Measurements from ENCODE around the gene GAS2.

- no peak for TF ChIP-seq POLR2AphosphoS5 (IDR thresholded peaks at IDR 0.05)
- TF ChIP-seq CTCF (IDR thresholded peaks at IDR 0.05): no peak
- no peak for TF ChIP-seq POLR2A (IDR thresholded peaks at IDR 0.05)
Measured at GRCh38 chr11:22779850-22780249, 113.4 kb downstream of the GAS2 start.
